Retina (tissue), 1 donor: Measurements from ENCODE around the gene RECQL5.
"Not testable (repeated sequence)": the region's sequence is repeated elsewhere in the genome, so short reads cannot be mapped to it uniquely, and the experiment has no call there.

Experiments
- DNase-seq: peaks from one replicate; pipeline ENCODE4 v3.0.0-alpha.2; 2016

Gene RECQL5

DNA sequence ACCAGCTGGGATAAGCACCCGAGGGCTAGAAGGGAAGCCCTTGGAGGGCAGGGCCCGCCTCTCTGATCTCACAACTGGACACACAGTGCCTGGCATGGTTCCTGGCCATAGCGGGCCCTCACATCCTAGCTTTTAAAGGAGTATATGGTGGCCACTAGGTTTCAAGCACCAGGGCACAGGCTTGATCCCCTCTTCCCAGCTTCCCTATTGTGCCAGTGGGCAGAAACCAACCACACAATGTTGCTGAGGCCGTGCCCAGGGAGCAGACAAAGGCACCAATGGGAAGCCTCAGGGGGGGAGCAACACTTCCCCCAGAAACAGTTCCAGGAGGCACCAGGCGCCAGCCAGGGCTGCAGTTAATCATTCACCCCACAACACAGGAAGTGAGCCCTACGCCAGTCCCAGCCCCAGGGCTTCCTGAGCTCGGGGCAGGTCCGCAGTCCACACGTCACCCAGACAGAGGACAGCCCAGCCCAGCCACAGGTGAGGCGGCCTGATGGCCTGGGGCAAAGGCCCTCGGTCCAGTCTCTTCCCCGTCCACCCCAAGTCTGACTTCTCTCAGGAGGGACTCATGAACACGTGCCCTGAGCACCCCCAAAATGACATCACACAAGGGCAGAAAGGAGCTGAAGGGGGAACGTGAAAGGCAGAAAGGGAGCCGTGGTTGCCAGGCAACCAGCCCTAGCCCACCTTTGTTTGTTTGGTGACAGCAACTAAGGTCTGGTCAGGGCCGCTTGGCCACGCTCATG lies 20.9 kb downstream of the RECQL5 start:
- no peak for DNase-seq

DNA sequence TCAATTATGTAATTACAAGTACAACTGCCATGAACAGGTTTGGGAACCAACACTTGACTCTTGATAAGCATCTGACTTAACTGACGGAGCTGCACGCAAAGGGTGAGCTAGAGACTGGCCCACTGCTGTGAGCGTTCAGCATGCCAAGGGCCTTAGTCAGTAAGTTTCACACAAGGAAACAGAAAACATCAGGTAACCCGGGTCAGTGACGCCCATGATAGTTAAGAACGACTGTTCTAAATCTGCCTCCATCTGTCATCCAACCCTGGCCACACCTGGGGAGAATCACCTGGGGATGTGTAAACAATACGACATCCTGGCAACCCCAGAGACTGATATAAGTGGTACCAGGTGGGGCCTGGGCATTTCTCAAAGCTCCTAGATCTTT lies 21.5 kb downstream of the RECQL5 start:
- no peak for DNase-seq

DNA sequence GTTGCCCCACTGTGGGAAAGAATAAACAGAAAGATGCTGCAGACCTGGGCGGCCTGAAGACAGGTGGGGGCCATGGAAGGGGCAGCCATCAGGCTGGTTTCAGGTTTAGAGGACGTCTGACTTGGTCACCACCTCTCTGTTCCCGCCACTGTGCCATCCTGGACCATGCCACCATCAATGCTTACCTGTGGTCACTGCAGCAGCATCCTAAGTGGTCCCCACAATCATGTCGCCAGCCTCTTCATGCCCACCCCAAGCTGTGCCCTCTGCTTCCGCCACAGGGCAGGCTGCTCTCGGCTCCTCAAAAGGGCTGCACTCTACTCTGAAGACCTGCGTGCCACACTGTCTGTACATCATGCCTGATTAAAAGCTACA lies 23.3 kb downstream of the RECQL5 start:
- no peak for DNase-seq

DNA sequence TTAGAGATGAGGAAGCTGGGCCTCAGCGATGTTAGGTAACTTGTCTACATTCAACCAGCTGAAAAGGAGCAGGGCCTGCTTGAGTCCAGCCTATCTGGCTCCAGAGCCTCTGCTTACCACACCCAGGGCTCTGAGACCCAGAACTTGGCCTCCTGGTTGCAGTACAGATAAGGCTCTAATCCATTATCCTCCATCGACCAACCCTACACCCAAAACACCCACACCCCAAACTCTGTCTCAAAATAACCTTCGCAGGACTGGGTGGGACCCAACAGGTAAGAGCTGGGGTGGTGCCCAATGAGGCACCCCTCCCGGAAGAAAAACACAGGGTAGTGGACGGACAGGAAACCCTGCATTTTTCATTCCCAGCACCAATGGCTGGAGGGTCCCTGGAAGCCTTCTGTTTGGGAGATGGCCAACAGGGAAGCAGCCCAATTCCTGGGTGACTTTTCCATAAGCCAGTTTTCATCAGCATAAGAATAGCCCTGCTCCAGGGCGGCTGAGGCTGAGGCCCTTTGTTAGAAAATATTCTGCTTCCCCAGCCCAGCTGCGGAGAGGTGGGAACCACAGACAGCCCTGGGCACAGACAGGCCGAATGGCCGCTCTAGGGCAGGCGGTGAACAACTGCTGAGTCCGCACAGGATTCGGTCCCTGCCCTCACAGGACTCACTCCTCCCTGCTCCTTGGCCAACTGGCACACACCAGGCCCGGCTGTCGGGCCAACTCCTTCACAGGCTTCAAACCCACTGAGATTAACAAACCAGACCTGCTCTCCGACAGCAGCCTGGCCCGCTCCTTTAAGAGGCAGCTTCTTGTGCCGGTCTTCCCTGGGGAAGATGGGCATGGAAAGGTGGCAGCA lies 23.9 kb downstream of the RECQL5 start:
- no peak for DNase-seq

DNA sequence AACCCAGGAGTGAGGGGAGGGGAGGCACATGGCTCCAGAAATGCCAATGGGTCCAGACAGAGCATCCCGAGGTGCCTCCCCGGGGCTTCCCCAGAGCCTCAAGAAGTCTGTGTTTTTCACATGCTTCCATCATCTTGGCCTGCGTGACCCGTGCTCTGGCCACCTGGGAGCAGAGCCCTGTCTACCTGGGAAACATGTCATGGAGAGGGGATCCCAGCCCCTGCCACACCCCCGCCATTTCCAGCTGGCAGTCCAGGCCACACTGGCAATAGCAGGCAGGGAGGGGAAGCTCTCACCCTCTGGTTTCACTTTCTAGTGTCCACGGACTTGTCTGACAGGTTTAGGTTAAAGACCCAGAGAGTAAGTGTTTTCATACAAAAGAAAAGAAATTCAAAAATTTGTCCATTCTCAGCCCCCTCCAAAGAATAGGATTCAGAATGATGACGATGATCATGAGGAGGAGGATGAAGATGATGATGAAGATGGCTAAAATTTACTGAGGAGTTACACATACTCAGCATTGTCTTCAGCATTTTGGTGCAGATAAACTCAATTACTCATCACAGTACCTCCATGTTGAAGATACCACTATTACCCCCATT lies 24.7 kb downstream of the RECQL5 start:
- DNase-seq: no peak

DNA sequence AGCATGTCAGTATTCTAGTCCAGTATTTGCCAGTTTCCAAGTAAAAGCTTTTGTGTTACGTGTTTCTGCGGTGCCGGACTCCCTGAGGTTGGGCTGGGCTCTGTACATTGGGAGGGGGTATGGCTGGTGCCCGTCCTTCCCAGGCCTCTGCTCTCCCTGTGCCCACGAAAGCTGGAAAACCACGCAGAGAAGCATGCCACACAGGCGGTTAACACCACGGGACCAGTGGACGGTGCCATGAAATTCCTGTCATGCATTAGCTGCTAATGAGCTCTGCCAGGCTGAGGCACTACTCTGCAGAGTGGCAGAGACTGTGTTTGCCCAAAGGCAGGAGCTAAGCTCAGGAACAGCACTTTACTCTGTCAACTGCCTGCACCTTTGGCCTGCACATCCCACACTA lies 25.6 kb downstream of the RECQL5 start:
- no peak for DNase-seq

DNA sequence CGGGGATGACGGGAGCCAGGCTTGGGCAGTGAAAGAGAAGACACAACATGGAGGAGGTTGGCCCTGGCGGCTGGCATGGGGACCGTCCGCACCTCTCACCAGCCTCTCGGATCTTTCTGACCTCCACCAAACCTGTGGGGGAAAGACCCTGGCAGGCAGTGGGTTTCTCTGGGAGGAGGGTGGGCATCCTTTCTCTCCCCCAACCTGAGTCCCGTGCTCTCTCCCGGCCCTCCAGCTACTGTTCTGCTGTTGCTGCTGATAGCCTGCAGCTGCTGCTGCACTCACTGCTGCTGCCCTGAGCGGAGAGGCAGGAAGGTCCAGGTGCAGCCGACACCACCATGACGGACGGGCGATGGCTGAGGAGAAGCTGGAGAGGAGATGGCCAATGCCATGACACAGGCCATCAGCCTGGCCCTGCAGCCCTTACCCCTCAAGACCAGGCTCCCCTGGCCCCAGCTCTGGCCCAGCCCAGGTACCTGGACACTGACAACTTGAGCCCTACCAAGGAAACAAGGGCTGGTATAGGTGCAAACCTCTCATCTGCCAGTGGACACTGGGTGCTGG lies 26.3 kb downstream of the RECQL5 start:
- no peak for DNase-seq

DNA sequence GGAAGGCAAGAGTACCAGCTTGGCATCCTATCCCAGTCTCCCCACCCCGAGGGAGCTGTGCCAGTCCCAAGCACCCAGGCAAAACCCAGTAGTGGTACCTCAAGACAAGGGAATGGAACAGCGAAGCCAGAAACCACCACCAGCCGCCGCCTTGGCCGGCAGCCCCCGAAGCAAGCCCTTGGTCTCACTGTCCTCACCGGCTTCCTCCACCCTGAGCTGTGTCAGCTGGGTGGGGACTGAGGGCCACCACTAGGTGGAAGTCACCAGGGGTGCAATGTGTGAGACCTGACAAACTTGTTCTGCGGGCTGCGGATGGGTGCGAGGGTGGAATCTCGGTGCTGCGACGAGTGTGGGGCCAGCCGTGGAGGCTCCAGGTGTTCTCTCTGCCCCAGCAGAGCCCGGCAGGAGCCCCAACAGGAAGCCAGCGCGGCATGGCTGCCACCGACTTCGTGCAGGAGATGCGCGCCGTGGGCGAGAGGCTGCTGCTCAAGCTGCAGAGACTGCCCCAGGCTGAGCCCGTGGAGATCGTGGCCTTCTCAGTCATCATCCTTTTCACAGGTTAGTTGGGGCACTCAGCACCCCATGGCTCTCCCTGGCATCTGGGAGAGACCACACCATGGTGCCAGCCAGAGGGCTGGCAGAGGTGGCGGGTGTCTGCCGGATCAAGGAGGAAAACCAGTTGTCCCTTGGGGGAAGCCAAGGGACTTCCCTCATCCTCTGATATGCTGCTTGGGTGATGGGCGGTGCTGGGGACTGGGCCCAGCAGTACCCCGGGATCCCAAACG lies 27.0 kb downstream of the RECQL5 start:
- DNase-seq: no peak

DNA sequence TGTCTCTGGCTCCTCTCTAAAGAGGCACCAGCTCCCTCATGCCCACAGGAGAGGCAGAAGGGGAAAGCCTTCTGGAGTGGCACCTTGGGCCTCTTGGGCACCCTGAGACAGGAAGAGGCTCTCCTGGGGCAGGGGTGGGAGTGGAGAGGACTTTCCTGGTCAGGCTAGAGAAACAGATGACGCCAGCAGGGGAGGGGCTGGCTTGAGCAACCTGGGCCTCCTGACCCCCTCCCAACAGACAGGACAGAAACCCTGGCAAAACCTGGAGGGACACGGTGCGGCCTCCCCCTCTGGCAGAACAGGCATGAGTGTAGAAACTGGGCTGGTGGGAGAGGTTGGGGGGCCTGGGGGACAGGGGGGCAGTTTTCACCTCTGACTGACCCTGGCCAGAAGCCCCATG lies 27.6 kb downstream of the RECQL5 start:
- DNase-seq: no peak

DNA sequence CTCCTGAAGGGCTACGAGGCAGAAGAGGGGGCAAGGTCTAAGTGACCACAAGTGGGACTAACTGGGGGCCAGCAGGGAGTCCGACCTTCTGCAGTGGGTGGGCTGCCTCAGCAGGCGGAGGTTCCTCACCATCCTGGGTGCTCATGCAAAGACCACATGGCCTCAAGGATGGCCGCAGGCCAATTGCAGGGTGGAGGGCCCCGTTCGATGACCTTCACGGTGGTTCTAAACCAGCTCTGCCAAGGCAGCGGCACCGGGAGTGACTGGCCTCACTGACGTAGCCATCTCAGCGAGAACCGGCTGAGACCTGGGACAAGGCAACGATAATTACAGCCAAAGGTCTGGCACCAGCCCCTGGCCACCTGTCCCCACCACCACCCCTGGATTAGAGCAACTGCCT lies 28.1 kb downstream of the RECQL5 start:
- DNase-seq: no peak

DNA sequence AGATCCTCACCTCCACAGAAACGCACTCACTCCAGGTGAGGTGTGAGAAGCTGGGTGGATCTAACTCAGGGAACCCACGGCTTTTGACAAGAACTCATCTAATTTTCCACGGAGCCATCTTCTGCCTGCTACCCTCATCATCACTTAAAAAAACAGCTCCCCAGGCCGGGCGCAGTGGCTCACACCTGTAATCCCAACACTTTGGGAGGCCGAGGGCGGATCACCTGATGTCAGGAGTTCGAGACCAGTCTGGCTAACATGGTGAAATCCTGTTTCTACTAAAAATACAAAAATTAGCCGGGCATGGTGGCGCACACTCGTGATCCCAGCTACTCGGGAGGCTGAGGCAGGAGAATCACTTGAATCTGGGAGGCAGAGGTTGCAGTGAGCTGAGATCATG lies 28.9 kb downstream of the RECQL5 start:
- DNase-seq: not testable (repeated sequence)

DNA sequence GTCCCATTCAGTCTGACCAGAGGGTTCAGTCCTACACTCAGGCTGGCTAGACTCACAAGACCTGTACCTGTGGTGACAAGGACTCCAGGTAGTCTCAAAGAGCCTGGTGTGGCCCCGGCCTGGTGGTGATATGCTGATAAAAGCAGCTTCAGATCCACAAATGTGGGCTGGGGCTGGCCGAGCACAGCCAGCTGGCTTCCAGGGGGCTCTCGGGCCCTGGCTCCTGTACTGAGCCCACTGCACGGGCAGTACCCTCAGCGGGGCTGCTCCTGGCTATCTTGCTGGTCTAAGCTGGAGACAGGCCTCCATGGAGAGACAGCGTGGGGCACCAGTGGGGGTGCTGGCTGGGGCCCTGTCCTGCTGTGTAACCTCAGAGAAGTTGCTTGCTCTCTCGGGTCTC lies 29.4 kb downstream of the RECQL5 start:
- DNase-seq: no peak

DNA sequence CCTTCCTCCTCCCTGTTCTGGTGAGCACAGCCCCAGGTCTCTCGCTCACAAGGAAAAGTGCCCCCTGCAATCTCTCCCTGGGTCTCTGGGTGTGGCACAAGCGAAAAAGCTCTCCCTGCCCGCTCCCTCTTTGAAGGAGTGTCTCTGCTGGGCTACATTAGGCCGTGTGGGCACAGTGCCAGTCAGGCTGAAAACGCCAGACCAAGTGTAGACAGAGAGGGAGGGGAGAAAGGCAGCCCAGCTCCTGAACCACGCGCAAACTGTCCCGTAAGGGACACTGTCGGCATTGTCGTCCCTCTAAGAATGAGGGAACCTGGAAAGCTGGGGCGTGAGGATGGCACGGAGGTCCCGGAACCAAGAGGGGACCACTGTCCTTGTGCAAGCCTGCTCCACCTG lies 29.8 kb downstream of the RECQL5 start:
- no peak for DNase-seq

DNA sequence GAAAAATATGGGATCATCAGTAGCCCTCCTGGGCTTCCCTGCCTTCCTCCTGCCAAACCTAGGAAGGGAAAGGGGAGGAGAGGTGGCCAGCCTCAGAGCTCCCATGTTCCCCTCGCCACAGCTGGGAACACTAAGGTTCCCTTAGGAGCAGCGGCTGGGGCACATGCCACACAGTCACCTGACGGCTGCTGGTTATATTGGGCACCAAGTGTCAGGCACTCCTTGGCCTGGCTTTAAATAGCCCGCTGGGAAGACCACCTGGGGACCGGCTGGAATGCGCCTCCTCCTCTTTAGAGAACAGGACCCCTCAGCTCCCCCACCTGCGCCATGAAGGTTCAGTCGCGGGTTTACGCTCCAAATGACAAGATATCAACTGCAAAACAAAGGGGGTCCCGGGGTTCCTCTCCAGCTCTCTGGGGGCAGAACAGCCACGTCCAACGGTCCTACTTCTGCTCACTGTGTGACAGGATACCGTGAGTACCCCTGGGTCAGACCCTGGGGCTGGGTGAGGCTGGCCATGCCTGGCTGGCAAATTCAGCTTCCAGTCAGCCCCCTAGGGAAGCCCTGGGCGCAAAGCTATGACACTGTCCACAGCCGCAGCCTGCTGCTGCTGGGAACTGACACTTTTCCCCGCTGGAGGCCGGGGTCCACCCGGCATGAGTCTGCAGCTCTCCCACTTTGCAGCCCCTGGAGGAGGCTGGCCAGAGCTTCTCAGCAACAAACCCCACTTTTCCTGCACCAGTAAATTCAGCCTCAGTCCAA lies 30.4 kb downstream of the RECQL5 start:
- no peak for DNase-seq

DNA sequence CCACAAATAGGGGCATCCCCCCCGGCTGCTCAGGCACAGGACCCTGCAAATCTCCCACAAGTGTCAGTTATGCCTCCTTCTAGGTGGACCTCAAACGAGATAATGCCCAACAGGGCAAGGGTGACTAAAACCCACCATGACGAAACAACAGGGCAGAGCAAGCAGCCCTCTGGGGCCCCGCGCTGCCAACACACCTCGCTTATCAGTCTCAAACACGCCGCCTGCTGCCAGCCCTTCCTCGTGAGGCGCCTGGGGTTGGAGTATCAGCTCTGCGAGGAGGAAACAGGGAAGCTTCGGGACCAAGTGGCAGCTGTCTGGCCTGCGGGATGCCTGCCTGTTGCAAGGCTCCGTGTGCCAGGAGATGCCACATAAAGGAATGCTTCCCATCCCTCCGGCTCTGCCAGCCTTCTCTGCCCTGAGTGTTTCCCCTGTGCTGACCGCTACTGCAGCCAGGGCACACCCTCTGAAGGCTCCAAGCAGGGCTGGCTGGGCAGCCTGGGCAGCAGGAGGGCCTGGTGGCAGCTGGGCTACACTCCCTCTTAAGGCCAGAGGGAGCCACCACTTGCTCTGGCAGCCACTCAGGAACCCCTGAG lies 31.2 kb downstream of the RECQL5 start:
- DNase-seq: no peak

DNA sequence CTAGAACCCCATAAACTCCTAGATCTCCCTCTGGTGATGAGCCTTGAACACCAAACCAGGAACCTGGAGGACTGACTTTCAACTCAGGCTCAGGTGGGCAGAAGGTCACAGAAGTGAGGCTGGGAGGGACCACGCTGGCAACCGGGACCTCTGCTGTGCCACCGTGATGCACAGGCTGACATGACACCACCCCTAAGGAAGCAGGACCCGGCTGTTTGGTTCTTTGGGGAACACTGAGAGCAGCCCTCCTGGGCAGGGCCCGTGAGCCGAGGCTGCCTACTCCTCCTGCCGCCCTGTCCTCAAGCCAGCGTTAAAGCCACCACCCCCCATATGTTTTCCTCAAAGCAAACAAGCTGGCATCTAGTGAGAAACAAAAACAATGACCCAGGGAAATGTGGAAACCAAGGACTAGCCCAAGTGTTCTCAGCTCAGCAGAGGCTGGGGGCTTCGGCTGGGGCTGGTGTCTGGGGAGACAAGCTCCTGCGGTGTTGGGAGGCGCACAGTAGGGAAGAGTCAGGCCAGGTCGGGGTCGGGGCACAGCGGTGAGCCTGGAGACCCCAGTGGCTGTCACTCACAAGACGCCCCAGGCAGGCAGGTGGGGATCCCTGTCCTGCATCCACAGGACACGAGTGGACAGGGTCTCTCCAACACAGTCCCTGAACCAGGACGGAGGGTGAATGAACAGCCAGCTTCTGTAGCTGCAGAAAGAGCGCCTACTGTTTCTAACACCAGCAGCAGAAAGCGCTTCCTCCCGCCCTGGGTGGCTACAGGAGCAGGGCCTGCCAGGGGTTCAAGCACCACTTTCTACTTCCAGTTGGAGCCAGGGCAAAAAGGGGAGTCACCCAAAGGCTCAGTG lies 32.0 kb downstream of the RECQL5 start:
- DNase-seq: no peak

DNA sequence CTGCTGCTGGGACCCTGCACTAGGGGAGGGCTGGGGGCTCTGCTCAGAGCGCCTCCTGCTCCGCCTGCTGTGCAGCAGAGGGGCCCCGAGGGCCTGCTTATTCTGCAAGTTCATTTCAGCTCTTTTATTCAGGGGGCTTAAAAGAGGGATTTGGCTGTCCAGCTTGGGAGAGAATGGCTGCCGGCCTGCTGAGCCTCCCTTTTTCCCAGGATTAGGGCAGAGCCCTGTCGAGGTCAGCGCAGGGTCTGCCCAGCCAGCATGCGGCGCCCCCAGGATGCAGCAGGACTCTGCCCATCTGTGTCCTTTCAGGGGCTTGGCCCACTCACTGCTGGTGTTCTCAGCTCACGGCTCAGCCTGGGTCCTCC lies 32.6 kb downstream of the RECQL5 start:
- DNase-seq: no peak

DNA sequence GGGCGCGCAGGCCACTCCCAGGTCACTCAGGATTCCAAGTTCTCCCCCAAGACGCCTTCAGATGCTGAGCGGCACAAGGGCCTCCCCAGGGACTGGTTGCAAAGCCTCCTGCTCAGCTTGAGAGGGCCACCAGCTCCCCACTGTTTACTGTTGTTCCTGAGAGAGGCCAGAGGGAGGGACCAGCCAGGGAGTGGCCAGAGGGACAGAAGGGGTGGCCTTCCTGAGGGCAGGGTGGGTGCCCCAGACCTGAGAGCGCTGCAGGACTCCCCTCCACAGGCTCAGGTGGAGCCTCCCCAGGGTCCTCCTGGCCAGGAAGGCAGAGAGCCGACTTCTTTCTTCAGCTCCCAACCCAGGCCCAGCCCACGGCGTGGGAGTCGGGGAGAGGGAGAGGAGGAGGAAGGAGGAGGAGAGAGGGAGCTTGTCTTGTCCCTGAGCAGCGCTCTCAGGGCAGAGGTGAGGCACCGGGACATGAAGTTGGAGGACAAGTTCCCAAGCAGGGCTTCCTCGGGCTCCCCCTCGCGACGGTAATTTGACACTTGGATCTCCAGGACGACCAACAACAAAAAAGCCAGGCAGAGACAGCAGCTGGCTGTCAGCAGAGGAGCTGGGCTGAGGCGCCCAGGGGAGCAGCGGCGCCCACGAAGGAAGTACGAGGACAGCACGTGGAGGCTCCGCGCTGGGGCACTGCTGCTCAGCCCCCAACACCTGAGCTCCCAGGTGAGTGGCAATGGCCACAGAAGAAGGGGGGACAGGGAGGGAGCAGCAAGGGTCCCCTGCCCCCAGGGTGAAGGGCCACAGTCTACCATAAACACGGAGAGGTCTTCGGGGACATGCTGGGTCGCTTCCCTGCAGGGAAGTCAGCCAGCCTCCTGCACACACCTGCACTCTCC lies 33.2 kb downstream of the RECQL5 start:
- peak; percentile 86 for DNase-seq

DNA sequence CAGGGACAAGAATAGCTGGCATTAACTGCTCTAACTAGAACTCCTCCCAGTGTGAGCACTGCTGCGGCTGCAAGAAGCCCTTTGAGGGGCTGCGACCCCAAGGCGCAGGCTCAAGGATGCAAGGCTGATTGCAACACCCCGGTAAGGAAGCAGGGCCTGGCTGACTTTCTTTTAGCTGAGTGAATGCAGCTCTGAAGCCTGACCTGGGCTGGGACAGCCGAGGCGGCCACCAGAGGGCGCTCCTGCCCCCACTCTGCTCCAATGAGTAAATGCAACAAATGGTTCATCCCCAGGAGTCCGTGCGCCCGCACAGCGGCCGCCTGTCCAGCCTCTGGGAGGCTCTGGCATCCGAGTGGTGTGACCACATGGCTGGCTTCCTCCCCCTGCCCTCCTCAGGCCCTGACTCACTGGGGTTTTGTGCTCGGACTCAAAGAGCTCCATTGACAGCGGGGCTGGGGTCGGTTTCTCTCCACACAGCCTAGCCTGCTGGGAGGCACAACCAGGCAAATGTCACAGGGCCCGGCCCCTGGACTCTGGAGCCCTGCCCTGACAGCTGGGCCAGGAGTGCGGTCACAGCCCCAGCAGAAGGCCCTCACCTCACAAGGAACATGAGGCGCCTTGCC lies 34.0 kb downstream of the RECQL5 start, which contains the start of gene SMIM5:
Gene SMIM5 (plus strand): TSS at position 572 of the 623 bp plus-strand sequence. CDS start 6,768 bp downstream, outside the sequence.
- peak; percentile 86 for DNase-seq
